Heart right ventricle (tissue), 16 donors: Measurements from ENCODE around the gene LSP1. TPM values are rescaled to one million over a fixed set of nuclear protein-coding genes. Genes with fewer than 3 reads are reported as not detected.
A peak's percentile ranks its signal among the peaks of the same experiment; 100 is the strongest.

ENCODE experiments used
- ATAC-seq, 8 donors: fragments of 200-7000 bp; cut with Tn5 transposase; one replicate each; pipeline ENCODE4 v1.9.1; 2020; ENCODE audit warnings: mild to moderate bottlenecking in 8 of 8, moderate library complexity in 8 of 8, moderate number of reproducible peaks in 1 of 8
- DNase-seq, 2 donors: peaks; one replicate each; pipeline ENCODE4 v3.0.0-alpha.2; 2020
- H3K27ac ChIP-seq, 10 donors: fragments of 200-600 bp; sonication (generic) in 2 of 10; one replicate each; pipeline versions ENCODE4 v1.5.0 to v1.8.0; 2020 to 2022; ENCODE audit warnings: mild to moderate bottlenecking in 3 of 10
- H3K27me3 ChIP-seq, 7 donors: fragments of 200-600 bp; one replicate each; pipeline ENCODE4 v1.8.0; 2021 to 2022; ENCODE audit warnings: mild to moderate bottlenecking in 2 of 7
- H3K36me3 ChIP-seq, 9 donors: fragments of 200-600 bp; sonication (generic) in 1 of 9; one replicate each; pipeline versions ENCODE4 v1.5.0 to v1.8.0; 2020 to 2022; ENCODE audit warnings: mild to moderate bottlenecking in 2 of 9
- H3K4me1 ChIP-seq, 9 donors: fragments of 200-600 bp; sonication (generic) in 1 of 9; one replicate each; pipeline versions ENCODE4 v1.5.0 to v1.8.0; 2020 to 2022; ENCODE audit warnings: mild to moderate bottlenecking in 4 of 9
- H3K4me3 ChIP-seq, 10 donors: fragments of 200-600 bp; sonication (generic) in 2 of 10; one replicate each; pipeline versions ENCODE4 v1.5.0 to v1.8.0; 2020 to 2022; ENCODE audit warnings: mild to moderate bottlenecking in 7 of 10, moderate library complexity in 2 of 10
- H3K9me3 ChIP-seq, 11 donors: fragments of 200-600 bp in 10 of 11; sonication (generic) in 2 of 11; one replicate each; pipeline versions ENCODE4 v1.5.0 to v1.8.0; 2013 to 2022; ENCODE audit warnings: mild to moderate bottlenecking in 2 of 11, control low read depth in 1 of 11, moderate library complexity in 1 of 11
- CTCF ChIP-seq, 9 donors: fragments of 200-600 bp; sonication (generic) in 2 of 9; IDR thresholded peaks; one replicate each; pipeline versions ENCODE4 v1.5.0 to v1.8.0; 2021 to 2022; ENCODE audit warnings: antibody characterized with exemption in 9 of 9, mild to moderate bottlenecking in 5 of 9, moderate library complexity in 1 of 9
- WGBS, 2 donors: extraction: QIAGEN DNeasy Blood & Tissue Kit; methylation state at CpG; one replicate each; pipeline ENCODE4 v1.1.7; 2013; ENCODE audit warnings: inconsistent platforms in 1 of 2; 5-methylcytosine and 5-hydroxymethylcytosine counted together
- intact Hi-C, 10 donors: fragments of 100-400 bp; cut with DNase I; formaldehyde crosslinking; loops; one replicate each; pipeline versions ENCODE4 v1.11.1 to v1.14.2; 2022
- polyA plus RNA-seq, 2 donors: library from polyadenylated mRNA; stranded (reverse); fragments of 200-250 nt; gene quantifications; one replicate each; pipeline ENCODE4 v1.2.3, GENCODE V29; 2013
- total RNA-seq, 10 donors: library from RNA; stranded (reverse); fragmentation: NEBNext Ultra II Directional in 3 of 10; extraction: Animal tissue kit (Norgen Biotek cat#: 25700) in 3 of 10; gene quantifications; one replicate each; pipeline versions ENCODE4 v1.2.1 to v1.2.4, GENCODE V29; 2021 to 2023
- donor health status: Arrhythmogenic right ventricular cardiomyopathy.
- donor health status: ischemic (EF 13 %, LVEDD 7.1; RV severe dilation, severe dysfunction).
- donor health status: healthy with polysubstance abuse.
- donor health status: DM: no; HTN: yes; CAD: no.
- donor health status: DM: no; HTN: no; CAD: no.
- donor health status: ischemic (EF 25% LVEDD 6.9; RV normal size, moderate dysfunction).
- donor health status: ischemic (EF 25% LVEDD 5.7; RV mildly dilated, moderate dysfunction).
- donor health status: healthy.
- donor health status: DM: yes; HTN: yes; CAD: no.
- donor health status: Ischemic cardiomyopathy.
- donor health status: ischemic (EF 35%, LVEDD 5.7; RV mildly dilated, moderate dysfunction).
- donor health status: nonischemic (EF 11% LVEDD 7.7; RV severe dilation, severe dysfunction).
- donor health status: DM: yes; HTN: yes; CAD: no.
- donor health status: PGD.
- donor health status: ischemic (EF 29% LVEDD 5.4; RV normal size, mild dysfunction).
- donor health status: nonischemic (EF 23%, LVEDD 6.1; RV moderate dilation, normal function).

LSP1 gene
- total and polyA plus RNA-seq, 12 donors: 16.0 to 57.2 (median 21.4) TPM

- ATAC-seq (peak in 6 of 8 donors; percentile 6 to 35 (median 12)), DNase-seq (no peak)
- Histone ChIP-seq H3K36me3 (peaks cover 0 to 41% (median 0%) of the 10 kb centered on the region in 9 donors), H3K27me3 (peaks cover 0 to 4% (median 0%) of the 10 kb centered on the region in 7 donors), H3K4me3 (no peak overlapping the region), H3K4me1 (peaks cover 0 to 43% (median 6%) of the 10 kb centered on the region in 9 donors), H3K27ac (peak overlapping the region in 3 of 10 donors; percentile 16 to 41 (median 31)), H3K9me3 (no peaks in the 10 kb centered on the region)
- intact Hi-C loops: loop anchor here in 2 of 10 donors (10.0 kb wide), 1 partner anchor 54 kb away; the partner anchor contains the start of gene MRPL23 (in 2 of the 2)
- no peak for TF ChIP-seq CTCF (IDR thresholded peaks at IDR 0.05)
- 84 to 85% methylated on average over 33 to 34 of the region's 34 CpGs for WGBS, 2 donors
Measured at GRCh38 chr11:1890856-1891830, 38.3 kb downstream of the LSP1 start.

- H3K36me3 ChIP-seq: peaks cover 0 to 35% (median 0%) of the 10 kb centered on the region in 9 donors
- H3K4me3 ChIP-seq: no peak within 1 kb of the TSS
- no peak for TF ChIP-seq CTCF (IDR thresholded peaks at IDR 0.05)
- DNase-seq: no peak
- ATAC-seq: peak in 2 of 8 donors; percentile 3 to 4
- WGBS, 2 donors: 82 to 92% methylated on average over 7 of the region's 7 CpGs
- peaks cover 0 to 43% (median 6%) of the 10 kb centered on the region in 9 donors for H3K4me1 ChIP-seq
- H3K27me3 ChIP-seq: peaks cover 0 to 4% (median 0%) of the 10 kb centered on the region in 7 donors
- intact Hi-C loops: loop anchor here in 3 of 10 donors (1.0 to 10.0 kb wide), 2 partner anchors 25 to 53 kb away; partner anchors contain the start of gene MRPL23 (in 2 of the 3)
- peak within 1 kb of the TSS in 5 of 10 donors; percentile 15 to 41 (median 31) for H3K27ac ChIP-seq
- H3K9me3 ChIP-seq: no peaks in the 10 kb centered on the region
Measured at GRCh38 chr11:1891831-1892115, 38.9 kb downstream of the LSP1 start, which contains the start of gene PRR33. Gene PRR33, minus strand, starts transcription at chr11:1891895. Its CDS starts 1,311 bp downstream, at chr11:1890584.

- Histone ChIP-seq H3K27ac (peak overlapping the region in 4 of 10 donors; percentile 15 to 41 (median 26)), H3K27me3 (peaks cover 0 to 4% (median 0%) of the 10 kb centered on the region in 7 donors), H3K4me1 (peaks cover 0 to 43% (median 6%) of the 10 kb centered on the region in 9 donors), H3K9me3 (no peaks in the 10 kb centered on the region), H3K4me3 (no peak overlapping the region), H3K36me3 (peaks cover 0 to 31% (median 0%) of the 10 kb centered on the region in 9 donors)
- no peak for TF ChIP-seq CTCF (IDR thresholded peaks at IDR 0.05)
- DNase-seq: peak in 1 of 2 donors; percentile 53
- intact Hi-C loops: loop anchor here in 3 of 10 donors (1.0 to 10.0 kb wide), 2 partner anchors 24 to 53 kb away; partner anchors contain the start of gene MRPL23 (in 2 of the 3)
- ATAC-seq: peak; percentile 23 to 68 (median 35)
- 78 to 88% methylated on average over 7 of the region's 7 CpGs for WGBS, 2 donors
Measured at GRCh38 chr11:1892116-1892515, 39.2 kb downstream of the LSP1 start.

GRCh38 chr11:1892558-1892957 is 39.7 kb downstream of the LSP1 start:
- Histone ChIP-seq H3K27ac (peak overlapping the region in 4 of 10 donors; percentile 15 to 41 (median 26)), H3K4me1 (peaks cover 0 to 42% (median 6%) of the 10 kb centered on the region in 9 donors), H3K27me3 (peaks cover 0 to 4% (median 0%) of the 10 kb centered on the region in 7 donors), H3K36me3 (peaks cover 0 to 27% (median 0%) of the 10 kb centered on the region in 9 donors), H3K9me3 (no peaks in the 10 kb centered on the region), H3K4me3 (no peak overlapping the region)
- ATAC-seq (no peak), DNase-seq (no peak)
- WGBS, 2 donors: 62 to 87% methylated on average over 5 of the region's 5 CpGs
- intact Hi-C loops: loop anchor here in 3 of 10 donors (1.0 to 10.0 kb wide), 2 partner anchors 24 to 52 kb away; partner anchors contain the start of gene MRPL23 (in 2 of the 3)
- TF ChIP-seq CTCF (IDR thresholded peaks at IDR 0.05): no peak
